ENCODE results near the gene CALD1.

Gene CALD1

DNA sequence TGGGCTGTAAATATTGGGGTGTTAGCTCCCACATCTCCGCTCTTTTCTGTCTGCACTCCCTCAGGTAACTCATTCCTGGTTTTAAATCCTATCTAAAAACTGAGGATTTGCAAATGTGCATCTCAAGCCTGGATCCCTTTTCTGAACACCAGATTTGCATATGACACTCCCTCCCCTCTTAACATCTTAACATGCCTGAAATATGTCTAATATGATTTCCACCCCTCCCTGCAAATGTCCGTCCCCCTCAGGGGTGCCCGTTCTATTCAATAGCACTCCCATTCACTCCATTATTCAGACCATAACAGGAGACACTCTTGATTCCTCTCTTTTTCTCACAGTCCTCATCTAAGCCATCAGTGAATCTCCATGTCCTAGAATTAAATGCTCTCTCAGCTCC, 8.3 kb upstream of the CALD1 start:
- TF ChIP-seq, protein P1, sequence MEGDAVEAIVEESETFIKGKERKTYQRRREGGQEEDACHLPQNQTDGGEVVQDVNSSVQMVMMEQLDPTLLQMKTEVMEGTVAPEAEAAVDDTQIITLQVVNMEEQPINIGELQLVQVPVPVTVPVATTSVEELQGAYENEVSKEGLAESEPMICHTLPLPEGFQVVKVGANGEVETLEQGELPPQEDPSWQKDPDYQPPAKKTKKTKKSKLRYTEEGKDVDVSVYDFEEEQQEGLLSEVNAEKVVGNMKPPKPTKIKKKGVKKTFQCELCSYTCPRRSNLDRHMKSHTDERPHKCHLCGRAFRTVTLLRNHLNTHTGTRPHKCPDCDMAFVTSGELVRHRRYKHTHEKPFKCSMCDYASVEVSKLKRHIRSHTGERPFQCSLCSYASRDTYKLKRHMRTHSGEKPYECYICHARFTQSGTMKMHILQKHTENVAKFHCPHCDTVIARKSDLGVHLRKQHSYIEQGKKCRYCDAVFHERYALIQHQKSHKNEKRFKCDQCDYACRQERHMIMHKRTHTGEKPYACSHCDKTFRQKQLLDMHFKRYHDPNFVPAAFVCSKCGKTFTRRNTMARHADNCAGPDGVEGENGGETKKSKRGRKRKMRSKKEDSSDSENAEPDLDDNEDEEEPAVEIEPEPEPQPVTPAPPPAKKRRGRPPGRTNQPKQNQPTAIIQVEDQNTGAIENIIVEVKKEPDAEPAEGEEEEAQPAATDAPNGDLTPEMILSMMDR (IDR thresholded peaks at IDR 0.05; ENCODE audit: borderline replicate concordance, insufficient read depth, low read depth, low read length): no peak
- no peak overlapping the region for H3K4me3 ChIP-seq (ENCODE audit: low read depth, low read length)

GRCh38 chr7:134771889-134772288, 7.5 kb upstream of the CALD1 start:
- H3K4me3 ChIP-seq (ENCODE audit: low read depth, low read length): no peak overlapping the region
- TF ChIP-seq, protein P1 (IDR thresholded peaks at IDR 0.05; ENCODE audit: borderline replicate concordance, insufficient read depth, low read depth, low read length): no peak

DNA sequence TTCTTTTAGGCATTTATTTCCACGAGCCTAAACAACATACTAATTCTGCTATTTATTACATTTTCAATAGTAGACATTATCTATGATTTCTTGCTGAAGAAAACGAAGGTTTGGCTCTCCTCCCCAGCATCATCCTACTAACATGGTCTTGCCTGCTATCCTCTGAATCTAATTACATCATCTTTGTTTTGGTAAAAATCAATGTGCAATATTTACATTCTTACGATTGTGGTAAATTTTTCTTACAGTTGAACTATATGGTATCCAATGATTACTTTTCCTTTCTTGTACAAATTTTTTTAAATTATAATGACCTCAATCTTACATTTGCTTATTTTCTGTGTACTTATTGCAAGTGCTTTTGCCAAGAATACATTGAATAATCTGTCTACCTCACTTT, 7.0 kb upstream of the CALD1 start:
- TF ChIP-seq, protein P1 (IDR thresholded peaks at IDR 0.05; ENCODE audit: borderline replicate concordance, insufficient read depth, low read depth, low read length): no peak
- no peak overlapping the region for H3K4me3 ChIP-seq (ENCODE audit: low read depth, low read length)

DNA sequence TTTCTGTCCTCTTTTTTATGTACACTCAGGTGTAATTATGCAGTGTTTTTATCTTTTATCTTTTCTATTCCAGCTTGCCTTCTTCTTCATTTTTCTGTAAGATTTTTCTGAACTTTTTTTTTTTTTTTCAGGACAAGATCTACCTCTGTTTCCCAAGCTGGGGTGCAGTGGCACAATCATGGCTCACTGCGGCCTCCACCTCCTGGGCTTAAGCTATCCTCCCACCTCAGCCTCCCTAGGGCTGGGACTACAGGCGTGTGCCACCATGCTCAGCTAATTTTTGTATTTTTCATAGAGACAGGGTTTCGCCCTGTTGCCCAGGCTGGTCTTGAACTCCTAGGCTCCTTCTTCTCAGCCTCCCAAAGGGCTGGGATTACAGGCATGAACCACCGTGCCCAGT, 6.3 kb upstream of the CALD1 start:
- TF ChIP-seq, protein P1 (IDR thresholded peaks at IDR 0.05; ENCODE audit: borderline replicate concordance, insufficient read depth, low read depth, low read length): no peak
- H3K4me3 ChIP-seq (ENCODE audit: low read depth, low read length): no peak overlapping the region

DNA sequence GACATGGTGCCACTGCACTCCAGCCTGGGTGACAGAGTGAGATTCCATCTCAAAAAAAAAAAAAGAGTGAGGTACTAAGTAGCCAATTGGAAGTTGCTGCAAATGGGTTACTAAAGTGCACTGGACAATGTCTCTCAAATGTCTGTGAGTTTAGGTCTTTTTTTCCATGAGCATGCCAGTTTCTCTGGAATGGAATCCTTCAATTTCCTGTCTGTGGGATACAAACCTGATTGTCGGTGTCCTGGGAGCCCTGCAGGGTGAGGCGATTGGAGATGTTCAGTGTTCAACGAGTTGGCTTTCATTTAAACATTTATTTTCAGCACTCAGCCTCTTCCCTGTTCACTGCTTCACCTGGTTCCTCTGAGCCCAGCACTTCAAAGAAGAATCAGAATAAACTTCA, 5.3 kb upstream of the CALD1 start:
- TF ChIP-seq, protein P1 (IDR thresholded peaks at IDR 0.05; ENCODE audit: borderline replicate concordance, insufficient read depth, low read depth, low read length): no peak

GRCh38 chr7:134777470-134777869, 2.0 kb upstream of the CALD1 start:
- TF ChIP-seq, protein P1 (IDR thresholded peaks at IDR 0.05; ENCODE audit: borderline replicate concordance, insufficient read depth, low read depth, low read length): no peak
- H3K4me3 ChIP-seq (ENCODE audit: low read depth, low read length): no peak overlapping the region

More for the DNA sequence above, 5.3 kb upstream of the CALD1 start:
- no peak overlapping the region for H3K4me3 ChIP-seq (ENCODE audit: low read depth, low read length)

GRCh38 chr7:134777908-134778580, 1.4 kb upstream of the CALD1 start:
- no peak overlapping the region for H3K4me3 ChIP-seq (ENCODE audit: low read depth, low read length)
- TF ChIP-seq, protein P1 (IDR thresholded peaks at IDR 0.05; ENCODE audit: borderline replicate concordance, insufficient read depth, low read depth, low read length): no peak
